Activated CD8-positive, alpha-beta memory T cell treated with anti-CD3 and anti-CD28 coated beads for 1 hour (primary cell): ENCODE measurements around the gene RXYLT1.
A peak's percentile ranks its signal among the peaks of the same experiment; 100 is the strongest.
"Not testable (repeated sequence)": the region's sequence is repeated elsewhere in the genome, so short reads cannot be mapped to it uniquely, and the experiment has no call there.

ENCODE experiments used
- DNase-seq, 2 donors: peaks; one replicate each; pipeline ENCODE4 v3.0.0-alpha.2; 2020; ENCODE audit warnings: low read depth in 1 of 2; ENCODE audit errors: extremely low read depth in 1 of 2

RXYLT1 gene, protein sequence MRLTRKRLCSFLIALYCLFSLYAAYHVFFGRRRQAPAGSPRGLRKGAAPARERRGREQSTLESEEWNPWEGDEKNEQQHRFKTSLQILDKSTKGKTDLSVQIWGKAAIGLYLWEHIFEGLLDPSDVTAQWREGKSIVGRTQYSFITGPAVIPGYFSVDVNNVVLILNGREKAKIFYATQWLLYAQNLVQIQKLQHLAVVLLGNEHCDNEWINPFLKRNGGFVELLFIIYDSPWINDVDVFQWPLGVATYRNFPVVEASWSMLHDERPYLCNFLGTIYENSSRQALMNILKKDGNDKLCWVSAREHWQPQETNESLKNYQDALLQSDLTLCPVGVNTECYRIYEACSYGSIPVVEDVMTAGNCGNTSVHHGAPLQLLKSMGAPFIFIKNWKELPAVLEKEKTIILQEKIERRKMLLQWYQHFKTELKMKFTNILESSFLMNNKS

DNA sequence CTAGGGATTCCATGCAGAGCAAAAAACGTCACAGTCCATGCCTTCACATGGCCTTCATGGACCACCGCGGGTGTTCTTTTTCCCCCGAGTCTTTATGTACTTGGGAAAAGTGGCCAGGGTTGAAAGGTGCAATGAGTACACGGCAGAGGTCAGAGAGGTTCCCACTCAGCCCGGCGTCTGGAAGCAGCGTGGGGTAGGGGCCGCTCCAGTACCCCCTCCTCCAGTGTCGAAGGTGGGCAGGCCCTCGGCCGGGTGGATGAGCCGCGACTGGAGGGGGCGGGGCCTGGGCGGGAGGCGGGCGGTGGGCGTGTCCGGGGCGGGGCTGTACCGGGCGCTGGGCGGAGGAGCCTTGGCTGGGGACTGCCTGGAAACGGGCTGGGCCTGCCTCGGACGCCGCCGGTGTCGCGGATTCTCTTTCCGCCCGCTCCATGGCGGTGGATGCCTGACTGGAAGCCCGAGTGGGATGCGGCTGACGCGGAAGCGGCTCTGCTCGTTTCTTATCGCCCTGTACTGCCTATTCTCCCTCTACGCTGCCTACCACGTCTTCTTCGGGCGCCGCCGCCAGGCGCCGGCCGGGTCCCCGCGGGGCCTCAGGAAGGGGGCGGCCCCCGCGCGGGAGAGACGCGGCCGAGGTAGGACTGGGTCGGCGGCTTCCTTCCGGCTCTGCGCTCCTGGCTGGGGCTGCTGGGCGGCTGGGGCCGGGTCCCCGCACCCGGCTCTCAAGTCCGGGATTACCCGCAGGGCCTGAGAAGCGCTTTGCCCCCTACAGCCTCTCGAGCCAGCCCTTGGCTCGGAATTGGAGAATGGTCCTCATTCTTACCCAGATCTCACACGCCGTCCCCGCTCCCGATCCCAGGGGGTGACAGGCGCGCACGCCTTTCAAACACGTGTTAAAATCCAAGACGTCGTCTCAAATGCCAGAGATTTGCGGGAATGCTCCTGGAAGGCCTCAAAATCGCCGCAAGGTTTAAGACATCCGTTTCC, at the start of gene RXYLT1:
RXYLT1 (plus strand) TSS at position 412 of the 984 bp plus-strand sequence; CDS start at position 464, 52 bp downstream.
- DNase-seq, result peak; percentile 52 to 79

DNA sequence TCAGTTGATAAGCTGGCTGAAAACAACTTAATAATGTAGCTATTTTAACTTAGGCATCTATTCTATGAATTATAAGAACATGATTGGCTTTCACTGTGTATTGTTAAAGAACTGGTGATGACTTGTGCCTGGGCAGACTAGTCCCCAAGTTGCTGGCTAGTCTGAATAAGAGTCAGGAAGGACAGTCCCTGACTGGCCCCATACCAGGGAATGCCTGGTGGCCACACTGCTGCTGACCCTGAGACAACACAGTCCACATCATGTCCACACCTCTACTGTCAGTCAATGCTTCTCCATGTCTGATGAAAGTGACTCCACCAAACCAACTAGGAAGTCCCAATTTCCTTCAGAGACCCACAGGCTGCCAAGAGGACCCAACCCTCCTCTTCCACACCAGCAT, 46.9 kb upstream of the RXYLT1 start:
- not testable (repeated sequence) for DNase-seq

DNA sequence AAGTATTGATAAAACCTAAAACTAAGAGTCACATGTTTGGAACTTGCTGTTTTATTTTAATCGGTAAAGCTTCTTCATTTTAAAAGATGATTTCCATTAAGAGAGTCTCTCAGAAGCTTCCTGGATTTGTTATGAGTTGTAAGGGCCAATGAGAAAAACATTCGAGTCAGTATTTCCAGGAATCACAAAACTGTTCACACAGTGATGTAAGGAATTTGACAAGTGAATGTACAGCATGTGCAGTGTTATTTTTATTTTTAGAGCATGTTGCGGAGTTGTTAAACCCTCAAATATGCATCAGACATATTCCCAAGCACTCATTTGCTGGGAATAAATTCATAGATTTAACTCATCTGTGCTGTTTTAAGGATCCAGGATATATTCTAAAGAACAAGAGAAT, 46.1 kb upstream of the RXYLT1 start:
- not testable (repeated sequence) for DNase-seq

DNA sequence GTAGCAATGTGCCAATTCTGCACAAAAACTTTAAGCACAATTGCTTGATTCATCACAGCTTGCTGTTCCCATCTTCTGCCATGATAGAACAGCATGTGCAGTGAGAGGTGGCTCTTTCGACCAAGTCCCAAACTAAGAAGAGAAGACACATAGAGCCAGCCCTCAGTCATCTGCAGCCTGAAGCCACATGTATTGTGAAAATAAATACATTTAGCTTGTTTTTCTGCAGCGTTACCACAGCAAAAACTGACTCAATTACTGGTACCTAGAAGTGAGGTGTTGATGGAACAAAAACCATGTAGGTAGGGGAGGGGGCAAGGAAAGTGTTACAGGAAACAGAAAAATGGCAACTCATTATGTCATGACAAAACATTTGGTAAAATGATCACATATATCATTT, 39.2 kb upstream of the RXYLT1 start:
- not testable (repeated sequence) for DNase-seq

DNA sequence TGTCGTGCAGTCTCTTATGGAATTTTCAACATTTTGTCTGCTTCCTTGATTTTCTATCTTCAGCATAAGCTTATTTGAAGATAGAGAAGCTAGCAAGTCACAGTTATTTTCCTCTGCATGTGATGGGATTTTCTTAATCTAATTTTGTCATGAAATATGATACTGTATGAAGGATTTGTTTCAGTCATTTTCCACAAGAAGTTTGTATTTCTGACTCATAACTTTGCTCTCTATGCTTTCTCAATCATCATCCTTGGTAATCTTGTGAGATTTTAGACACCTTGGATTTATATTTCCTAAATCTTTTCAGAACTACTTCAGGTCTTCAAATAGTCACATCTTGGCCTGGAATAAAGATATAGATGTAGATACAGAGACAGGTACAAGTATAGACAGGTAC, 38.3 kb upstream of the RXYLT1 start:
- DNase-seq, result not testable (repeated sequence)

DNA sequence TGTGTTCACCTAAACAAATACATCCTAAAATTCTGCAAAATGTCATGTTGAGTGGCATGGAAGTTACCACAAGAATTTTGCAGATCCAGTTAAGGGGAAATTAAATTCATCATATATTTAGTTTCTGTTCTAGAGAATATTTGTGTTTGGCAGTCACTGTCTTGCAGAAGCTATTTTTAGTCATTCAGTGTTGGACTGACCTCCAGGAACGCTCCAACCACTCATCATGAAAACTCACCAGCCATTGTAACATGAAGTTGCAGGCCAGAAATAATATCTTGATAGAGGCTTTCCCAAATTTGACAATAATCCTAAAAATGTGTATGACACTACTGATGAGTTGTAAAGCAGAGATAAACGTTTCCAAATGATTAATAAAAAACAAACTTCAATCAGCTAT, 35.6 kb upstream of the RXYLT1 start:
- not testable (repeated sequence) for DNase-seq

DNA sequence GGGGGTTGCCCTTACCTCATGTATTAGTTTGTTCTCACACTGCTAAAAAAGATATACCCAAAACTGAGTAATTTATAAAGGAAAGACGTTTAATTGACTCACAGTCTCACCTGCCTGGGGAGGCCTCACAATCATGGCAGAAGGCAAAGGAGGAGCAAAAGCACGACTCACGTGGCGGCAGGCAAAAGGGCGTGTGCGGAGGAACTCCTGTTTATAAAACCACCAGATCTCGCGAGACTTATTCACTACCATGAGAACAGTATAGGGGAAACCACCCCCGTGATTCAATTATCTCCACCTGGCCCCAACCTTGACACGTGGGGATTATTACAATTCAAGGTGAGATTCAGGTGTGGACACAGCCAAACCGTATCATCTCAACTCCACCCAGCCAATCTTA, 33.2 kb upstream of the RXYLT1 start:
- DNase-seq, result not testable (repeated sequence)

DNA sequence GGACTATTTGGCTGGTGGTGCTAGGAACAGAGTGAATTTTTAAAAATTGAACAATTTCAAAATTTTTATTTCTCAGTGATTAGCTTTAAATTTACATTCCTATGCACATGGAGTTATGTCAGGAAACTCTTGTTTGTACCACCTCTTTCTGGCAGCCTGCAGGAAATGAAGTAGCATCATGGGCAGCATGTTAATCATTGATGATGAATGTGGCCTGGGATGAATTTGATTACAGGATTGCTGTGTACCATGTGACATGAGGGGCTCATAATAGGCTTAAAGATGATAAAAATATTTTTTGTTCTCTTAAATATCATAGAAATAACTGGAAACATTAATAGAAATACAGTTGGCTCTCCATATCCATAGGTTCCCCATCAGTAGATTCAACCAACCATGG, 32.6 kb upstream of the RXYLT1 start:
- DNase-seq, result not testable (repeated sequence)

DNA sequence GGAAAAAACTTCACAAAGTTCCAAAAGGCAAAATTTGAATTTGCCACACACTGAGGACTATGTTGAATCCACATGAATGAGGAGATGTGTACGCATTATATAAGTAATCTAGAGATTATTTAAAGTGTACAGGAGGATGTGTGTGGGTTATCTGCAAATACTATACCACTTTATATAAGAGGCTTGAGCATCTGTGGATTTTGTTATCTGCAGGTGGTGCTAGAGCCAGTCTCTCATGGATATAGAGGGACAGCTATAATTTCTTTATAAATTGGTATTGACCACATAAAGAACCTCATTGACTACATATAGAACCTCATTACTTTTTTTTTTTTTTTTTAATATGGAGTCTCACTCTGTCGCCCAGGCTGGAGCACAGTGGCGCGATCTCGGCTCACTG, 32.2 kb upstream of the RXYLT1 start:
- DNase-seq, result no peak

DNA sequence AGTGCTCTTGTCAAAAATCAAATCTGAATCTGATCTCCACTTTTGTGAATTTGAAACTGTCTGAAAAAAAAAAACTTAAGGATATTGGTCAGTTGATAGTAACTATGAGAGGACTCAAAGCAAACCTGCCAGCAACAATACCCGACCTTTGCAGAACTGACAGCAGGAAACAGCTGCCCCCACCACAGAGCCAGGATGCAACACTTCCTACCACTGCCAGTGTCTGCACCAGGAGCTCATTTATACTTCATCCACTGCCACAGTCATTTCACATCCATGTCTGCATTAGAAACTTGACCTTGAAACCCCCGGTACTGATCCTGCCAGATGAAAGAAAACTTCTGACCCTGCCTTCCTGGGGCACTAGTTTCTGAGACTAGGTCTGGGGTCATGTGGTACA, 27.4 kb upstream of the RXYLT1 start:
- DNase-seq, result no peak

DNA sequence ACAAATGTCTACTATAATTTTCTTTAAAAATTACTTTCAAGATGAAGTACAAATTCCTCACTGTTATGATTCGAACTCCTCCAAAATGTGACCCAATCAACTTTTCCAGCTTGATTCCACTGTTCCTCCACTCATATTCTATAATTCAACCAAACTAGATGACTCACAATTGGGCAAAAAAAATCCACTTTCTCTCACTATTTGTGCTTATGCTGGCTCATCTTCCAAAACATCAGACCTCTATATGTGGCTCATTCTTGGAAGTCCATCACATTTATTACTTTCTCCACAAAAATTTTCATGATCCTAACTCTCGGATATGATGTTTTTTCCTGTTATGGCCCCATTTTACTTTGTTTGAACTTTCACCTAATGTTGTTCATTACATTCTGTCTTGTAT, 26.9 kb upstream of the RXYLT1 start:
- no peak for DNase-seq

DNA sequence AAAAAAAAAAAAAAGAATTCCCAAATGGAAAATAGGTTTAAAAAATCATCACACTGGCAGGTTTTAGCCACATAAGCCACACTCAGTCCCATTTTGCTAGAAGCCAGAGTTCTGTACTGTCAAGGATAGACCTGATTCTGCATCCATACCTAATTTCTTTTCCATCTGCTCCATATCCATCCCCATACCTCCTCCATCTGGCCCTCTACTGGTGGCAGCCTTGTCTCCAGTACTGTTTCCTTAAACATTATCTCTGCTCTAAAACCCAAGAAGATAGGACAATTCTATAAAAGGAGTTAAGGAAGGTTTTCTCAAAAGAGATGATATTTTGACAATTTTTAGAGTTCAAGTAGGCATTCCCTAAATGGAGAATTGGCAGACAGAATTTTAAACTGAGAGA, 26.0 kb upstream of the RXYLT1 start:
- no peak for DNase-seq

DNA sequence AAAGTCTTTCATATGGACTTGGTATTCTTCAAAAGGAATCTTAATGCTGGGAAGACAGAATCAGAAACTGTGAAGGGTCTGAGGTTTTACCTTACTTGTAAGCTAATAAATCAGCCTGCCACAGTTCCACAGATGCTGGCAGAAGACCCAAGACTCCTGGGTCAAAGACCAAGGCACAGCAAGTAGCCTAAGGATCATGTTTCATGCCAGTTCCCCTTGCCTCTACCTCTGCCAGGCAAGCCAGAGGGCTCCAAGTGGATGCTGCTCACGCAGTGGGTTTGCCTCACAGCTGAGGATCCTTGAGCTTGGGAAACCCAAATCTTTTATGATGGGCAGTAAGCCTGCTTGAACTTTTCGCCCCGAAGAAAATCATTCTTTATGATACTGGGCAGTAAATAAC, 15.2 kb upstream of the RXYLT1 start:
- DNase-seq, result no peak

DNA sequence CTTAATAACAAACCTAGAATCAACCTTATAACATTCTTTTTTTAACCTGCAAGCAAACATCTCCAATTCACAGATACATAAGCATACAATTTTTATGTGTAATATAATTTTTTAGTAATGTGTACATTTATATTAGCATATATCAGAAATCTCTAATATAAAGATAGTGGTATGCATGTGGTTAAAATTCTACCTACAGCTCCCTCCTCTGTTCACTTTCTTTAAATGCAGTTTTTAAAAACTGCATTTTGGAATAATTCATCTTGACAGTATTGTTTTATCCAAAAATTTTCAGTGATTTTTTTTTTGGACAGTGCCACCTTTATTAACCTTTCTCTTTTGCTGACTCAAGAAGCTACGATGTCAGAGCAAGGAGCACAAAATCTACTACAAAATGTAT, 13.2 kb upstream of the RXYLT1 start:
- DNase-seq, result no peak

DNA sequence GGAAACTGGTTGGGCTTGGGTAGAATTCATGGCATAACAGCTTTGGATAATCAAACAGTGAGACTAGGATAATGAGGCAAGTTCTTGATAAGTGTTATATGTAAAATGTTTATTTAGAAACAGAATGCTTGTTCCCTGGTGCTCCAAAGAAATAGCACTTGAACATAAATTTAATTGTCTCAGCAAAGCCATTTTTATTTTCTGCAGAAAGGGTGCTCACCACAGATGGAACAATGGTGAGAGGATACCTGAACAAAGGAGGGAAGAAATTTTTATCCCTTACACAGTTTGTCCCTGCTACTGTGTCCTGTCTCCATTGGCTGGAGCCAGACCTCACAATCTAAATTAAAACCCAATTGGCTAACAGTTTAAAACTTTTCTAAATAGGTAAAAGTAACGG, 9.3 kb upstream of the RXYLT1 start:
- no peak for DNase-seq

DNA sequence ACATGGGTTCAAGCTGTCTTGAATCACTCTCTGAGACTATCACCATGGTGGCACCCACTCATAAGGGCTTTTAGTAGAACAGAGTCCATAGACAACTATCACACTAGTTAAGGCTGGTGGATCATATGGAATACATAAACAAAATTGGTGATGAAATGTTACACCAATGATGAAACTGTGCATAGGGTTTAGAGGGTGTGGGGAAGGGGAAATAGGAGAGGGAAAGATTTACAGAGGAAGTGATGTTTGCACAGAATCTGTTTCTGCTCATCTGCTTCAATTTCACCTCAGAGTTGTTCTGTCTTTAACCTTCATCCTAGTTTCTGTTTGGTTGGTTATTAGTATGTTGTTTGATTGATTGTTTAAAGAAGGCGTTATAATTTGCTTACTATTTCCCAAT, 2.4 kb upstream of the RXYLT1 start:
- DNase-seq, result no peak

DNA sequence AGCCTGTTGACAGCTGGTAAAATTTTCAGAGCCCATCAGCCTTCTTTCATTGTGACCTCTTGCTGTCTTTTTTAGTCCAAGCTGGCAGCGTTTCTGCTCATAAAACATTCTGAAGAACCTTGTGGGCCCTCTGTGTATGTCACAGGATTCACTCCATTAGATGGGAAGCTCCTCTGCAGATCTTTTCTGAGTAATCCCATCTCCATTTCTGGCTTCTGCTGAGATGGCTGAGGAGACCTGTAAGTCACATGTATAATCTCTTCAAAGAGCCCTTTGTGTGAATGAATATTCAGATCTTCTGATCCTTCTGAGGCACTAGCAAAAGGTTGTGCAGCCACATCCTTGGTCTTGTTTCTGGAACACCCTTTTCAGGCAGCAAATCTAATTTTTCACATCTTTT, 2.8 kb downstream of the RXYLT1 start:
- no peak for DNase-seq

DNA sequence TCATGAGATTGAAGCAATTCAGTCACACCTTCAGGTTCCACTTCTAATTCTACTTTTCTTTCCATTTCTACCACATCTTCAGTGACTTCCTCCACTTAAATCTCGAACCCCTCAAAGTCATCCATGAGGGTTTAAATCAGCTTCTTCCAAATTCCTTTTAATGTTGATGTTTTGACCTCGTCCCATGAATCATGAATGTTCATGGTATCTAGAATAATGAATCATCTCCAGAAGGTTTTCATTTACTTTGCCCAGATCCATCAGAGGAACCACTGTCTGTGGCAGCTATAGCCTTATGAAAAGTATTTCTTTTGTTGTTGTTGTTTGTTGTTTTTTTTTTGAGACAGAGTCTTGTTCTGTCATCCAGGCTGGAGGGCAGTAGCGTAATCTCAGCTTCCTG, 7.6 kb downstream of the RXYLT1 start:
- DNase-seq, result no peak

DNA sequence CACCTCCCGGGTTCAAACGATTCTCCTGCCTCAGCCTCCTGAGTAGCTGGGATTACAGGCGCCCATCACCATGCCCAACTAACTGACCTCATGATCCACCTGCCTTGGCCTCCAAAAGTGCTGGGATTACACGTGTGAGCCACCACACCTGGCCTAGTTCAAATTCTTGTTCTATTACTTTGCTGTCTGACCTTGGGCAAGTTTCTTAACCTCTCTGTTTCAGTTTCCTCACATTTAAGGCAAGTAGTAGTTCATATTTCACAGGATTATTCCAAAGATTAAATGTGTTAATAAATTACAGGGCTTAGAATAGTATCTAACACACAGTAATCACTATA, 10.9 kb downstream of the RXYLT1 start:
- no peak for DNase-seq

DNA sequence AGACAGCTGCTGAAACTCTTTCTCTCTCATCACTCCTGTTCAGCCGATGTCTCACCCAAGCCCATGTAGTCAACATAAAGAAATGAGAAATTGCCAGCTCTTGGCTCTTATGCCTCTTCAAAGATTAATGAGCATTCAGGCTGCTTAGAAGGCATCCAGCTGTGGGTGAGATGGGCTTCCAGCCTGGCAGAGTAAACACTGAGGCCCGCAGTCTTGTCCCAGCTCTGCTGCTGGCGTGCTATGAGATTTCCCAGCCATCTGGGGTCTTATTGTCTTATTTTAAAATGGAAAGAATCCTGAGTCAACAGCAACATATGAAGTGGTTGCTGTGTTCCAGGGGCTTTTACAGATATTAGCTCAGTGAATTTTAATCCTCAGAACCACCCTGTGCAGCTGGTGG, 12.6 kb downstream of the RXYLT1 start:
- no peak for DNase-seq

DNA sequence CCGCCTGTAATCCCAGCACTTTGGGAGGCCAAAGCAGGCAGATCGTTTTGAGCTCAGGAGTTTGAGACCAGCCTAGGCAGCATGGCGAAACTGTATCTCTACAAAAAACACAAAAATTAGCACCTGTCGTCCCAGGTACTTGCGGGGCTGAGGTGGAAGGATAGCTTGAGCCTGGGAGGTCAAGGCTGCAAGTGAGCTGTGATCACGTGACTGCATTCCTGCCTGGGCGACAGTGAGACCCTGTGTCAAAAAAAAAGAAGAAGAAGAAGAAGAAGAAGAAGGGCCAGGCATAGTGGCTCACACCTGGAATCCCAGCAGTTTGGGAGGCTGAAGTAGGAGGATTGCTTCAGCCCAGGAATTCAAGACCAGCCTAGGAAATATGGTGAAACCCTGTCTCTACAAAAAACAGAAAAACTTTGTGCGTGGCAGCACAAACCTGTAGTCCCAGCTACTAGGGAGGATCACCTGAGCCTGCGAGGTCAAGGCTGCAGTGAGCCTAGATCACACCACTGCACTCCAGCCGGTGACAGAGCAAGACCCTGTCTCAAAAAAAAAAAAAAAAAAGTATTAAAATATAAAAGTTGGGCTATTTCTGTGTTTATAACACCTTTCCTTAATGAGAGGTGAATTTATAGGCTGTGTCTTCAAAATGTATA, 15.5 kb downstream of the RXYLT1 start:
- no peak for DNase-seq
